Measurements from ENCODE around the gene HSPA14. TPM values are rescaled to one million over a fixed set of nuclear protein-coding genes. Genes with fewer than 3 reads are reported as not detected.

HSPA14 gene
- total and polyA plus RNA-seq, 2 experiments from 2014 or later = 14.9 to 21.0 TPM

DNA sequence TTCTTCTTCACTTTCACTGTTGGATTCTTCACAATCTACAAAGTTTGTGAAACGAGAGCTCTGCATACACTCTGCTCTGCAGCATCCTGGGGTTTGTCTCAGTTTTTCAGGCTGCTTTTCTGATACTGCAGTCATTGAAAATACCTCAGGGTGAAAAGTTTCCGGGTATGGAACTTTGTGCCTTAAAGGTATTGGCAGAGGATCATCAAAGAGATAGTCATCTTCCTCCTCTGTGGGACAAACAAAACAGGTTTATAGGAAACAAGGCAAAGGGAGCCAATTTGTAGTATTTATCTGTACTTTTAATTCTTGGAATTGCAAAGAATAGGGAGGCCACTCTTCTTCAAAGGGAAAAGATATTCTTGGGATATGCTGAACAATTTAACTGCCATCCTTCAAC, 71.0 kb downstream of the HSPA14 start:
- 93 to 95% methylated on average over 2 of the region's 2 CpGs for WGBS, 2 experiments (ENCODE audit: low coverage in 1 of 2, low lambda C conversion rate in 2 of 2, missing lambda C conversion rate in 2 of 2)
- TF ChIP-seq EZH2phosphoT487 (IDR thresholded peaks at IDR 0.05; ENCODE audit: insufficient read depth, low read depth) (no peak), EZH2 (IDR thresholded peaks at IDR 0.05; ENCODE audit: insufficient read depth, poor library complexity, severe bottlenecking) (no peak)
- Histone ChIP-seq H3K79me2 (ENCODE audit: insufficient read depth) (no peaks in the 10 kb centered on the region; the same call in 1 of the 2 replicates), H3K4me1 (ENCODE audit: insufficient read depth) (no peaks in the 10 kb centered on the region), H3K27ac (no peak overlapping the region), H3K9me3 (ENCODE audit: low read depth) (no peaks in the 10 kb centered on the region), H3K4me2 (ENCODE audit: unreplicated experiment) (no peak overlapping the region), H3K9me2 (ENCODE audit: insufficient read depth) (no peaks in the 10 kb centered on the region), H3K27me3 (replicated peaks; ENCODE audit: insufficient read depth) (no peaks in the 10 kb centered on the region), H2AFZ (no peak overlapping the region), H3K9ac (no peak overlapping the region), H3K4me3 (no peak overlapping the region), H3K36me3 (ENCODE audit: low read depth) (peaks cover 40% of the 10 kb centered on the region), H4K20me1 (ENCODE audit: insufficient read depth) (no peaks in the 10 kb centered on the region), H3F3A (ENCODE audit: insufficient read depth) (peaks cover 6% of the 10 kb centered on the region)
- no peak for DNase-seq
- in situ Hi-C loops (cut with MboI) = no loop called here

DNA sequence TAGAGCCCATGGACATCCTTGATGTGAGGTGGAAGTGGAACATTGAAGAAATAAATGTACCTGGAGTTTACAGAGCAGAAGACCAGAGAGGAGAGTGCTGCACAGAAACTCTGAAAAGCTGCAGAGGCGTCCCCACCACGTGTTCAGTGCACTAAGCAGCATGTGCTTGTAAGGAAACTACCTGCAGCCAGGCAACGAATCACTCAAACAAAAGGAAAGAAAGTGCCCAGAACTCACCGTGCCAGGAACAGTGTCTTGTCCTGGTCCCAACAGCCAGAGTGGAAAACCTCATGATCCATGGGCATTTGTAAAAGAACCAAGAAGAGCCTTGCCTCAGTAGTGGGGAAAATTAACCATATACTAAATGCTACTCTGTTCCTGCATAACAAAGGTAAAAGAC, 72.8 kb downstream of the HSPA14 start:
- TF ChIP-seq EZH2phosphoT487 (IDR thresholded peaks at IDR 0.05; ENCODE audit: insufficient read depth, low read depth) = no peak
- no peak for TF ChIP-seq EZH2 (IDR thresholded peaks at IDR 0.05; ENCODE audit: insufficient read depth, poor library complexity, severe bottlenecking)
- Histone ChIP-seq H3K4me1 (ENCODE audit: insufficient read depth) (no peaks in the 10 kb centered on the region), H3K9ac (no peak overlapping the region), H3K27ac (no peak overlapping the region), H3K4me3 (no peak overlapping the region), H3K4me2 (ENCODE audit: unreplicated experiment) (no peak overlapping the region), H3K9me3 (ENCODE audit: low read depth) (no peaks in the 10 kb centered on the region), H2AFZ (no peak overlapping the region), H3K9me2 (ENCODE audit: insufficient read depth) (no peaks in the 10 kb centered on the region), H4K20me1 (ENCODE audit: insufficient read depth) (no peaks in the 10 kb centered on the region), H3F3A (ENCODE audit: insufficient read depth) (no peaks in the 10 kb centered on the region; the same call in 1 of the 2 replicates), H3K79me2 (ENCODE audit: insufficient read depth) (no peaks in the 10 kb centered on the region; the same call in 1 of the 2 replicates), H3K36me3 (ENCODE audit: low read depth) (peaks cover 42% of the 10 kb centered on the region), H3K27me3 (replicated peaks; ENCODE audit: insufficient read depth) (no peaks in the 10 kb centered on the region)
- 95 to 100% methylated on average over 4 of the region's 4 CpGs for WGBS, 2 experiments (ENCODE audit: low coverage in 1 of 2, low lambda C conversion rate in 2 of 2, missing lambda C conversion rate in 2 of 2)
- in situ Hi-C loops (cut with MboI) = no loop called here
- no peak for DNase-seq

DNA sequence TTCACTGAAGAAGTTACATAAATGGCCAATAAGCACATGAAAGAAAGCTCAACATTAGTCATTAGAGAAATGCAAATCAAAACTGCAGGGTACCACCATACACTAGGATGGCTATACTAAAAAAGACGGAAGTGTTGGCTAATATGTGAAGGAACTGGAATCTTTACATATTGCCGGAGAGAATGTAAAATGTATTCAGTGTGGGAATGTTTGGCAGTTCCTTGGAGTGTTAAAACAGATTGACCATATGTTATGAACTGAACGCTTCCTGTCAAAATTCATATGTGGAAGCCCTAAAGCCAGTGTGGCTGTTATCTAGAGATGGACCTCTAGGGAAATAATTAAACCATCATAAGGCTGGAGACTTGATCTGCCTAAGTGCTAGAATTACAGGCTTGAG, 73.7 kb downstream of the HSPA14 start:
- no peaks in the 10 kb centered on the region for H3K9me3 ChIP-seq (ENCODE audit: low read depth)
- H3K27me3 ChIP-seq (replicated peaks; ENCODE audit: insufficient read depth) = no peaks in the 10 kb centered on the region
- WGBS, 2 experiments (ENCODE audit: low coverage in 1 of 2, low lambda C conversion rate in 2 of 2, missing lambda C conversion rate in 2 of 2) = 79% methylated on average over 3 of the region's 3 CpGs
- no peaks in the 10 kb centered on the region for H3K9me2 ChIP-seq (ENCODE audit: insufficient read depth)
- H3K4me3 ChIP-seq = no peak overlapping the region
- H2AFZ ChIP-seq = no peak overlapping the region
- no peaks in the 10 kb centered on the region for H4K20me1 ChIP-seq (ENCODE audit: insufficient read depth)
- H3K36me3 ChIP-seq (ENCODE audit: low read depth) = peaks cover 51% of the 10 kb centered on the region
- no peak for DNase-seq
- no peak overlapping the region for H3K27ac ChIP-seq
- in situ Hi-C loops (cut with MboI) = no loop called here
- no peak overlapping the region for H3K4me2 ChIP-seq (ENCODE audit: unreplicated experiment)
- no peaks in the 10 kb centered on the region for H3F3A ChIP-seq (ENCODE audit: insufficient read depth)
- no peak overlapping the region for H3K9ac ChIP-seq
- no peaks in the 10 kb centered on the region for H3K4me1 ChIP-seq (ENCODE audit: insufficient read depth)
- no peaks in the 10 kb centered on the region; the same call in 1 of the 2 replicates for H3K79me2 ChIP-seq (ENCODE audit: insufficient read depth)
- no peak for TF ChIP-seq EZH2phosphoT487 (IDR thresholded peaks at IDR 0.05; ENCODE audit: insufficient read depth, low read depth)
- TF ChIP-seq EZH2 (IDR thresholded peaks at IDR 0.05; ENCODE audit: insufficient read depth, poor library complexity, severe bottlenecking) = no peak

DNA sequence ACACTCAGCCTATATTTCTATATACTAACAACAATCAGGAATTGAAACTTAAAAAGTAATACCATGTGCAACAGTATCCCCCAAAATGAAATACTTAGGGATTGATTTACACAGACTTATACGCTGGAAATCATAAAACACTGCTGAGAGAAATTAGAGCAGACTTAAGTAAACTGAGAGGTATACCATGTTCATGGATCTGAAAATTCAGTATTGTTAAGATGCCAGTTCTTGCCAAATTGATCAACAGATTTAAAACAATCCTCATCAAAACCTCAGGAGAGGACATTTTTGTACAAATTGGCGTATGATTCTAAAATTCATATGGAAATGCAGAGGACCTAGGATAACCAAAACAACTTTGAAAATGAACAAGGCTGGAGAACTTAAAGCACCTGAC, 78.5 kb downstream of the HSPA14 start:
- DNase-seq = no peak
- Histone ChIP-seq H3K9me2 (ENCODE audit: insufficient read depth) (no peaks in the 10 kb centered on the region), H3K4me1 (ENCODE audit: insufficient read depth) (no peaks in the 10 kb centered on the region), H3K4me2 (ENCODE audit: unreplicated experiment) (no peak overlapping the region), H3F3A (ENCODE audit: insufficient read depth) (no peaks in the 10 kb centered on the region), H4K20me1 (ENCODE audit: insufficient read depth) (no peaks in the 10 kb centered on the region), H3K27ac (no peak overlapping the region), H3K79me2 (ENCODE audit: insufficient read depth) (no peaks in the 10 kb centered on the region; the same call in 1 of the 2 replicates), H3K36me3 (ENCODE audit: low read depth) (peaks cover 61% of the 10 kb centered on the region), H3K9me3 (ENCODE audit: low read depth) (no peaks in the 10 kb centered on the region), H3K4me3 (no peak overlapping the region), H2AFZ (no peak overlapping the region), H3K27me3 (replicated peaks; ENCODE audit: insufficient read depth) (no peaks in the 10 kb centered on the region), H3K9ac (no peak overlapping the region)
- 98 to 99% methylated on average over 2 of the region's 2 CpGs for WGBS, 2 experiments (ENCODE audit: low coverage in 1 of 2, low lambda C conversion rate in 2 of 2, missing lambda C conversion rate in 2 of 2)
- TF ChIP-seq EZH2phosphoT487 (IDR thresholded peaks at IDR 0.05; ENCODE audit: insufficient read depth, low read depth) (no peak), EZH2 (IDR thresholded peaks at IDR 0.05; ENCODE audit: insufficient read depth, poor library complexity, severe bottlenecking) (no peak)
- in situ Hi-C loops (cut with MboI) = no loop called here

DNA sequence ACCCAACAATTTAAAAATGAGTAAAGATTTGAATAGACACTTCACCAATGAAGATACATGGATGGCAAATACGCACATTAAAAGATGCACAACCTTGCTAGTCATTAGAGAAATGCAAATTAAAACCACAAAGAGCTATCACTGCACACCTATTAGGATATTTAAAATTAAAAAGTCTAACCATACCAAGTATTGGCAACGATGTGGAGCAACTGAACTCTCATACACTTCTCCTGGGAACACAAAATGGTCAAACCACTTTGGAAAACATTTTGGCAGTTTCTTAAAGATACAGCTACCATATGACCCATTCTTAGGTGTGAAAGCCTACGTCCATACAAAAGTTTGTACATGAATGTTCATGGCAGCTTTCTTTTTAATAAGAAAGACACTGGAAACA, 79.7 kb downstream of the HSPA14 start:
- no peak overlapping the region for H3K9ac ChIP-seq
- H3K4me2 ChIP-seq (ENCODE audit: unreplicated experiment) = no peak overlapping the region
- H3K9me2 ChIP-seq (ENCODE audit: insufficient read depth) = no peaks in the 10 kb centered on the region
- no peak for DNase-seq
- H3K36me3 ChIP-seq (ENCODE audit: low read depth) = peaks cover 62% of the 10 kb centered on the region
- H2AFZ ChIP-seq = no peak overlapping the region
- TF ChIP-seq EZH2phosphoT487 (IDR thresholded peaks at IDR 0.05; ENCODE audit: insufficient read depth, low read depth) (no peak), EZH2 (IDR thresholded peaks at IDR 0.05; ENCODE audit: insufficient read depth, poor library complexity, severe bottlenecking) (no peak)
- 96 to 97% methylated on average over 3 of the region's 3 CpGs for WGBS, 2 experiments (ENCODE audit: low coverage in 1 of 2, low lambda C conversion rate in 2 of 2, missing lambda C conversion rate in 2 of 2)
- H3F3A ChIP-seq (ENCODE audit: insufficient read depth) = no peaks in the 10 kb centered on the region
- H3K4me3 ChIP-seq = no peak overlapping the region
- no peaks in the 10 kb centered on the region for H3K79me2 ChIP-seq (ENCODE audit: insufficient read depth)
- no peaks in the 10 kb centered on the region for H3K27me3 ChIP-seq (replicated peaks; ENCODE audit: insufficient read depth)
- in situ Hi-C loops (cut with MboI) = no loop called here
- no peaks in the 10 kb centered on the region for H3K9me3 ChIP-seq (ENCODE audit: low read depth)
- no peaks in the 10 kb centered on the region for H4K20me1 ChIP-seq (ENCODE audit: insufficient read depth)
- no peaks in the 10 kb centered on the region for H3K4me1 ChIP-seq (ENCODE audit: insufficient read depth)
- H3K27ac ChIP-seq = no peak overlapping the region
